GM12878 (cell line): ENCODE data around the gene MAPK1. TPM values are rescaled to one million over a fixed set of nuclear protein-coding genes. Genes with fewer than 3 reads are reported as not detected.
A peak's percentile ranks its signal among the peaks of the same experiment; 100 is the strongest.

ENCODE experiments used
- ATAC-seq: fragments of 200-7000 bp; cut with Tn5 transposase; 3 replicates; pipeline ENCODE4 v1.9.1; 2020; ENCODE audit warnings: mild to moderate bottlenecking, moderate library complexity
- BruUV-seq: library from RNA; stranded (reverse); fragments of 400-500 nt; replicated peaks from 2 replicates; lab custom pipeline; 2021; lab: Mats Ljungman, UMichigan
- CTCF ChIA-PET: fragments of 300-600 bp; sonication (Branson Sonifier 250); formaldehyde crosslinking; extraction: SDS; loops from one replicate; lab custom pipeline; 2021; ENCODE audit warnings: inconsistent platforms; lab: Yijun Ruan, JAX
- POLR2A ChIA-PET: fragments of 350-600 bp; formaldehyde crosslinking; extraction: SDS; loops from one replicate; lab custom pipeline; 2021; ENCODE audit warnings: inconsistent platforms; lab: Charles Lee
- RAD21 ChIA-PET: fragments of 300-600 bp; sonication (Branson Sonifier 250); formaldehyde crosslinking; loops from one replicate; lab custom pipeline; 2023; ENCODE audit warnings: antibody characterized with exemption; ENCODE audit not compliant: unreplicated experiment; lab: Charles Lee
- SMC1A ChIA-PET: fragments of 300-600 bp; sonication (Branson Sonifier 250); formaldehyde crosslinking; loops from one replicate; lab custom pipeline; 2023; ENCODE audit not compliant: unreplicated experiment, uncharacterized antibody; lab: Charles Lee
- DNase-seq: peaks from one replicate; pipeline ENCODE4 v3.0.0-alpha.2; 2011; ENCODE audit warnings: low read depth, low spot score
- FAIRE-seq: peaks from 3 replicates; lab custom pipeline; 2011; peaks lifted over from hg19 to GRCh38; lab: Jason Lieb, UNC
- H2AFZ ChIP-seq: 2 replicates; pipeline ENCODE4 v1.6.0; 2011; ENCODE audit warnings: low read depth, low read length, control low read depth; ENCODE audit not compliant: control insufficient read depth
- H3K27ac ChIP-seq: 2 replicates; pipeline ENCODE4 v1.5.1; 2011; ENCODE audit warnings: control low read depth; ENCODE audit not compliant: control insufficient read depth, insufficient read depth
- H3K27me3 ChIP-seq, 2 experiments: replicated peaks in 1 of 2; 2 replicates each; pipeline versions ENCODE4 v1.6.0 to v1.6.1; 2011; ENCODE audit warnings: low read length in 1 of 2; ENCODE audit not compliant: control insufficient read depth in 2 of 2, insufficient read depth in 2 of 2
- H3K36me3 ChIP-seq, 2 experiments: 2 replicates each; pipeline ENCODE4 v1.5.1; 2011; ENCODE audit warnings: low read length in 1 of 2; ENCODE audit not compliant: control insufficient read depth in 2 of 2, insufficient read depth in 2 of 2
- H3K4me1 ChIP-seq: 2 replicates; pipeline ENCODE4 v1.6.1; 2011; ENCODE audit warnings: mild to moderate bottlenecking, low read length, moderate library complexity, mixed read lengths; ENCODE audit not compliant: control insufficient read depth, insufficient read depth
- H3K4me2 ChIP-seq: 2 replicates; pipeline ENCODE4 v1.6.0; 2011; ENCODE audit warnings: control low read depth; ENCODE audit not compliant: control insufficient read depth, insufficient read depth
- H3K4me3 ChIP-seq: fragments of 200-600 bp; sonication (generic); 2 replicates; pipeline ENCODE4 v1.5.1; 2016
- H3K79me2 ChIP-seq: 2 replicates; pipeline ENCODE4 v1.6.0; 2011; ENCODE audit warnings: low read length; ENCODE audit not compliant: control insufficient read depth, insufficient read depth
- H3K9ac ChIP-seq: 2 replicates; pipeline ENCODE4 v1.8.0; 2011; ENCODE audit warnings: low read length, control low read depth, mixed read lengths; ENCODE audit not compliant: control insufficient read depth, insufficient read depth
- H3K9me3 ChIP-seq: replicated peaks from 3 replicates; pipeline ENCODE4 v1.5.1; 2011; ENCODE audit warnings: mild to moderate bottlenecking, low read length; ENCODE audit not compliant: control insufficient read depth, insufficient read depth
- H4K20me1 ChIP-seq: 2 replicates; pipeline ENCODE4 v1.6.0; 2011; ENCODE audit not compliant: control insufficient read depth, insufficient read depth
- BACH1 ChIP-seq: fragments of 450-650 bp; IDR thresholded peaks from 2 replicates; pipeline ENCODE4 v1.6.1; 2017; ENCODE audit warnings: mild to moderate bottlenecking, borderline replicate concordance
- CBX5 ChIP-seq: sonication (generic); IDR thresholded peaks from 2 replicates; pipeline ENCODE4 v1.6.1; 2016; ENCODE audit warnings: low read depth, moderate library complexity, mild to moderate bottlenecking, inconsistent platforms
- IKZF1 ChIP-seq: fragments of 450-650 bp; conservative IDR thresholded peaks from 2 replicates; pipeline ENCODE4 v1.6.1; 2017; ENCODE audit warnings: antibody characterized with exemption, mild to moderate bottlenecking
- IKZF2 ChIP-seq, 2 experiments: fragments of 450-650 bp; IDR thresholded peaks; 2 replicates each; pipeline ENCODE4 v1.6.1; 2017; ENCODE audit warnings: mild to moderate bottlenecking in 2 of 2, moderate library complexity in 2 of 2
- MEF2A ChIP-seq: IDR thresholded peaks from 2 replicates; pipeline ENCODE4 v1.6.1; 2011; ENCODE audit warnings: low read depth, mild to moderate bottlenecking, low read length, moderate library complexity; ENCODE audit not compliant: insufficient read depth
- MTA2 ChIP-seq: fragments of 450-650 bp; IDR thresholded peaks from 2 replicates; pipeline ENCODE4 v1.6.1; 2016; ENCODE audit warnings: low read depth, mild to moderate bottlenecking, moderate library complexity
- PAX5 ChIP-seq: IDR thresholded peaks from 2 replicates; pipeline ENCODE4 v1.6.1; 2011; ENCODE audit warnings: low read depth, low read length, borderline replicate concordance
- RBBP5 ChIP-seq: fragments of 200-600 bp; sonication (generic); conservative IDR thresholded peaks from 2 replicates; pipeline ENCODE4 v1.6.1; 2016
- RELA ChIP-seq: fragments of 450-650 bp; IDR thresholded peaks from 2 replicates; pipeline ENCODE4 v1.8.0; 2014; ENCODE audit warnings: borderline replicate concordance; ENCODE audit not compliant: partially characterized antibody
- RFX5 ChIP-seq: IDR thresholded peaks from 2 replicates; pipeline ENCODE4 v1.6.1; 2011; ENCODE audit warnings: low read depth, low read length, improper control_type of control experiment
- SREBF1 ChIP-seq: IDR thresholded peaks from 2 replicates; pipeline ENCODE4 v1.6.1; 2012; ENCODE audit warnings: mild to moderate bottlenecking, low read length
- ZNF217 ChIP-seq: fragments of 450-650 bp; IDR thresholded peaks from 2 replicates; pipeline ENCODE4 v1.6.1; 2017; ENCODE audit warnings: antibody characterized with exemption, mild to moderate bottlenecking
- WGBS: methylation state at CpG from one replicate; pipeline ENCODE4 v1.1.6; 2016; ENCODE audit warnings: low lambda C conversion rate; ENCODE audit not compliant: insufficient replicate concordance, insufficient coverage; ENCODE audit errors: missing lambda C conversion rate; 5-methylcytosine and 5-hydroxymethylcytosine counted together
- in situ Hi-C: fragments of 300-500 bp; cut with MboI; formaldehyde crosslinking; loops from 9 replicates; pipeline ENCODE4 v1.14.3; 2018; ENCODE audit warnings: mixed read lengths
- intact Hi-C: fragments of 100-400 bp; cut with micrococcal nuclease; formaldehyde crosslinking; loops from one replicate; pipeline ENCODE4 v1.14.2; 2022; ENCODE audit not compliant: unreplicated experiment
- polyA plus RNA-seq, 11 experiments: library from polyadenylated mRNA; depleted of rRNA in 4 of 11; unstranded in 6 of 11; stranded (reverse) in 5 of 11; fragments of >200 nt; fragmentation: Nextera tagmentation in 4 of 11; fragmentation: Illumina TruSeq in 1 of 11; extraction: Ambion mirVana in 4 of 11; extraction: Trizol in 1 of 11; gene quantifications; 1 replicate in 1 of 11; 2 replicates in 10 of 11; pipeline versions ENCODE4 v1.2.1 to v1.2.3, GENCODE V29; 2011 to 2016; ENCODE audit warnings: inconsistent platforms in 2 of 11, missing spikeins in 2 of 11, low read depth in 1 of 11
- total RNA-seq, 4 experiments: library from RNA; depleted of rRNA in 3 of 4; stranded (reverse); fragments of >200 nt in 3 of 4; fragmentation: Illumina TruSeq in 1 of 4; extraction: Trizol in 1 of 4; gene quantifications; 2 replicates each; pipeline versions ENCODE4 v1.2.1 to v1.2.3, GENCODE V29; 2013 to 2021
- TF ChIP-seq, protein P1 (sequence below): IDR thresholded peaks from 2 replicates; pipeline ENCODE4 v1.6.1; 2011; ENCODE audit warnings: mild to moderate bottlenecking, low read depth, low read length, moderate library complexity; ENCODE audit not compliant: insufficient replicate concordance
- TF ChIP-seq, protein P2 (sequence below): IDR thresholded peaks from 2 replicates; pipeline ENCODE4 v1.6.1; 2011; ENCODE audit warnings: low read depth, low read length, improper control_type of control experiment, borderline replicate concordance

The MAPK1 gene
- total and polyA plus RNA-seq, 10 of the 15 experiments (the other 5 are each of a cell fraction or from before 2014, with no cell fraction given): 7.0 to 123 (median 58.4) TPM

DNA sequence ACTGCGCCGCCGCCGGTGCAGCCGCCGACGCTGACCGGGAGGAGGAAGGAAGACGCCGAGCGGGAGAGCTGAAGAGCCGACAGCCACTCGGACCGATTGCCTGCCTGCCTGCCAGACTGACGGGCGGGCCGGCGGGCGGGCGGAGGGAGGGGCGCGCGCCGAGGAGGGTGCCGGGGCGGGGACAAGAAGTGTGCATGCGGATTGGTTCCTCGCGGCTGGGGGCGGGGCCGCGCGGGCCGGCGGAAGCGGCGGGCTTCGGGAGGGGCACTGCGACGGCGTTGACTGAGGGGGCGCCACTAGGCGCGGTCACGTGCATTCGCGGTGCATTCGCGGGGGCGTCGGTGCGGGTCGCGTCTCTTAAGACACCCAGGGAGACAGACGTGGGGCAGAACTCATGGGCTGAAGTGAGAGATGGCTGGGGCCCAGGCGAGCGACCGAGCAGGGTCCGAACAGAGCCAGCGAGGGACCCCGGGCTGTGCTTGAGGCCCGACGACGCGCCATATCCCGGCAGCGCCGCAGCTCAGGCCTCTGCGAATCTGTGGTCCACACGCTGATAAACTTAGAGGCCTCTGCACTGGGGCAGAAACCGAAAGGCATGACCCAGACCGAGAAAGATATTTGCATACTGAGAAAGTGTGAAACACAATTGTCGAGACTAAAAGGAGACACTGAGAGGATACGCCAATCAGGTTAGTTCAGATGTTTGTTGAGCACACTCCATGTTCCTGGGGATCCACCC is at the start of gene MAPK1 (continued):
- TF ChIP-seq, protein P1, sequence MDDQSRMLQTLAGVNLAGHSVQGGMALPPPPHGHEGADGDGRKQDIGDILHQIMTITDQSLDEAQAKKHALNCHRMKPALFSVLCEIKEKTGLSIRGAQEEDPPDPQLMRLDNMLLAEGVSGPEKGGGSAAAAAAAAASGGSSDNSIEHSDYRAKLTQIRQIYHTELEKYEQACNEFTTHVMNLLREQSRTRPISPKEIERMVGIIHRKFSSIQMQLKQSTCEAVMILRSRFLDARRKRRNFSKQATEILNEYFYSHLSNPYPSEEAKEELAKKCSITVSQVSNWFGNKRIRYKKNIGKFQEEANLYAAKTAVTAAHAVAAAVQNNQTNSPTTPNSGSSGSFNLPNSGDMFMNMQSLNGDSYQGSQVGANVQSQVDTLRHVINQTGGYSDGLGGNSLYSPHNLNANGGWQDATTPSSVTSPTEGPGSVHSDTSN: peak; percentile 65

DNA sequence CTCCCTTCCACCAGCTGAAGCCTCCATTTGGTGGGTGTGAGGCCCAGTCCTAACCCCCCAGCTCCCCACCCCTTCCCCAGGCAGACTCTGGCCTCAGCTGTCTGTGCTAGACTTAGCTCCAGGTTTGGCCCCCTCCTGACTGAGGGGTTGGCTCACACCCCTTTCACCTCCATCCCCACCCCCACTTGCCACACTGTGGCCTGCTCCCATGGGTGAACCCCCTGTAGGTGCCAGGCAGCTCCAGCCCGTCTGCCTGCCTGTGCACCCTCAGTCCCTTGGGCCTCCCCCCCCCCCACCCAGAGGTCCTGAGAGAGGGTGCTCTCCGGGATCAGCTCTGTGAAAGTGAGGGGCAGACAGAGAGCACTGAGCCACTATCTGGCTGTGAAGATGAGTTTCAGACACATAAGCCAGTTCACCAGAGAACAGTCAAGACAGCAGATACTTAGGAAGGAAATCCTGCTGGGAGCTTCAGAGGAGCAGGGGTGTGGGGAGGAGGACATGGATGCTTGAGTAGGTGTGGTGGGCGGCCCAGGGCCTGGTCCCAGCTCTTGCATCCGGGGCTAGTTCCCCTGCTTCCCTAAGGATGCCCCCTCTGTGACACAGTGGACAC is 49.0 kb upstream of the MAPK1 start:
- H3K27ac ChIP-seq: no peak overlapping the region
- ChIA-PET POLR2A (no interaction called here), SMC1A (no interaction called here), RAD21 (no interaction called here), CTCF (interaction anchor here (1.1 to 1.6 kb wide), 3 partner anchors 21 to 203 kb away, joined by 3 to 5 read pairs (median 4); no protein-coding TSS in a partner anchor)
- H3K36me3 ChIP-seq: no peaks in the 10 kb centered on the region
- WGBS: 3% methylated on average over 3 of the region's 4 CpGs
- no peak overlapping the region for H2AFZ ChIP-seq
- no peak overlapping the region for H3K4me3 ChIP-seq
- H3K9ac ChIP-seq: no peak overlapping the region
- no peak overlapping the region for H3K4me2 ChIP-seq
- no peaks in the 10 kb centered on the region for H3K79me2 ChIP-seq
- H4K20me1 ChIP-seq: no peaks in the 10 kb centered on the region
- intact Hi-C loops (no loop called here), in situ Hi-C loops (no loop called here)
- FAIRE-seq (no peak), DNase-seq (no peak), ATAC-seq (no peak)
- H3K9me3 ChIP-seq: no peaks in the 10 kb centered on the region
- no peaks in the 10 kb centered on the region for H3K27me3 ChIP-seq
- BruUV-seq: no TSS peak
- H3K4me1 ChIP-seq: no peaks in the 10 kb centered on the region
- TF ChIP-seq BACH1 (no peak), CBX5 (no peak), IKZF2 (IDR thresholded peaks at IDR 0.05) (no peak), SREBF1 (no peak), MEF2A (no peak), PAX5 (no peak), RBBP5 (no peak), RFX5 (no peak), IKZF1 (no peak), ZNF217 (no peak), RELA (no peak), MTA2 (no peak)
- TF ChIP-seq, protein P2, sequence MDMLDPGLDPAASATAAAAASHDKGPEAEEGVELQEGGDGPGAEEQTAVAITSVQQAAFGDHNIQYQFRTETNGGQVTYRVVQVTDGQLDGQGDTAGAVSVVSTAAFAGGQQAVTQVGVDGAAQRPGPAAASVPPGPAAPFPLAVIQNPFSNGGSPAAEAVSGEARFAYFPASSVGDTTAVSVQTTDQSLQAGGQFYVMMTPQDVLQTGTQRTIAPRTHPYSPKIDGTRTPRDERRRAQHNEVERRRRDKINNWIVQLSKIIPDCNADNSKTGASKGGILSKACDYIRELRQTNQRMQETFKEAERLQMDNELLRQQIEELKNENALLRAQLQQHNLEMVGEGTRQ: no peak
